ENCODE data around the gene ZDHHC14.
"Not testable (repeated sequence)": the region's sequence is repeated elsewhere in the genome, so short reads cannot be mapped to it uniquely, and the experiment has no call there.

ZDHHC14 gene

GRCh38 chr6:157380779-157381561, at the start of gene ZDHHC14:
Gene ZDHHC14, plus strand, starts transcription at chr6:157381190.
- DNase-seq, result peak; percentile 61

GRCh38 chr6:157332813-157333212, 48.2 kb upstream of the ZDHHC14 start:
- no peak for DNase-seq

DNA sequence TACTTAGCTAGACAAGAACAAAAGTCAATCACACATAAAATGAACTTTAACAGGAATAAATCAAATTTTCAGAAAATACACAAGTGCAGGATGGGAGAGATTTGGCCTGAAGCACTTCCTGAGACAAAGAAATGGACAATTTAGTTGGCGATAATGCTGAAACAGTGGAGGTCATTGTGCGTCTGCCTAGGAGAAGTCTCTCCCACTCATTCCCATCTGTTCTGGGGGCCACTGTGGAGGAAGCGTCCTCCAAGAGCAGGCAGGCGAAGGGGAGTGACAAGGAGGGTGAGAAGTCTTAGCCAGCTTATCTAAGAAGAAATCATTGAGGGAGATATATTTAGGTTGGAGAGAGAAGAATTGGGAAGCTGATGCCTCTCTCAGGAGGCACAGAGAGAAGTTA, 47.5 kb upstream of the ZDHHC14 start:
- DNase-seq, result no peak

- DNase-seq, result no peak
These were observed 47.0 kb upstream of the ZDHHC14 start for GRCh38 chr6:157333956-157334355.

GRCh38 chr6:157335829-157336228, 45.2 kb upstream of the ZDHHC14 start:
- no peak for DNase-seq

GRCh38 chr6:157337276-157337675, 43.7 kb upstream of the ZDHHC14 start:
- DNase-seq, result not testable (repeated sequence)

GRCh38 chr6:157337751-157338150, 43.2 kb upstream of the ZDHHC14 start:
- no peak for DNase-seq

DNA sequence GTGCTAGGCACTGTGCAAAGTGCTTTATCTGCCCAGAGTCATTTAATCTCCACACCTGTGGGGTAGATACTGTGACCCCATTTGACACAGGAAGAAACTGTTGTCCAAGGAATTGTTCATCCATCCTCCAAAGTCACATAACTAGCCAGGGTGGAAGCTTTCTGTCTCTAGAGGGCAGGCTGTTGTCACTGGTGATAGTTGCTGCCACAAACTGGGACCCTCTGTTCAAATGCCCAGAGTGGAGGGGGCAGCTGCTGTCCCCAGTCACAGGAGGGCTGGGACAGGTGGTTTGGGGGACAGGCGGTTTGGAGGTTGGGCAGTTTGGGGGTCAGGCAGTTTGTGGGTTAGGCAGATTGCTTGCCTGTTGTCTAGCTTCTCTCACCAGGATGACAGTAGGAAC, 41.6 kb upstream of the ZDHHC14 start:
- DNase-seq, result no peak

DNA sequence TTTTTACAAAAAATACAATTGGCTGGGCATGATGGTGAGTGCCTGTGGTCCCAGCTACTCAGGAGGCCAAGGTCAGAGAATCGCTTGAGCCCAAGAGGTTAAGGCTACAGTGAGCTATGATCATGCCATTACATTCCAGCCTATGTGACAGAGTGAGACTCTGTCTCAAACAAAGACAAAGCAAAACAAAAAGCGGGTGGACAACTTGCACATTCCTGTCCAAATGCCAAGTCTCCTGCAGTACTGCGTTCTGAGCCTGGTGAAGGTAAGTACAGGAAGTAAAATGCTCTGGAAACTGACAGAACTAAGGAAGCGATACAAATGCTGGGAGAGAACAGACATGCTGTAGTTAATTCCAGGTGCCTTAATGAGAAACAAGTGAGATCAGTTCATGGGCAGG, 37.3 kb upstream of the ZDHHC14 start:
- DNase-seq, result no peak

- DNase-seq, result no peak
These were observed 34.6 kb upstream of the ZDHHC14 start for GRCh38 chr6:157346373-157346772.

GRCh38 chr6:157358287-157358686, 22.7 kb upstream of the ZDHHC14 start:
- no peak for DNase-seq

DNA sequence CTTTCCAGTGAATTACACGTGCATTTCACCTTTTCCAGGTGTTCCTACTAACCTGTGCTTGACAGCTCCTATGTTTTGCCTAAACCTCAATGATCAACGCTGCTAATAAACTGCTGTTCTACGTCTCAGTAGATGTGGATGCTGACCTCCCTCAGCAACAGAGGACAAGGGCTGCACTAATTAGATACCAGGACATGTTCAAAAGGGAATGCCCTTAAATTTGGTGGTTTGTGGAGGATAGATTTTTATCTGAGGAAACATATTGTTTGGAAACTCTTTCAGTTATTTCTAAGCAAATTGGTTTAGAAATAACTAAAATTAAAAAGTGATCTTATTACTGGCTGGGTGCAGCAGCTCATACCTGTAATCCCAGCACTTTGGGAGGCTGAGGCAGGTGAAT, 19.1 kb upstream of the ZDHHC14 start:
- no peak for DNase-seq

DNA sequence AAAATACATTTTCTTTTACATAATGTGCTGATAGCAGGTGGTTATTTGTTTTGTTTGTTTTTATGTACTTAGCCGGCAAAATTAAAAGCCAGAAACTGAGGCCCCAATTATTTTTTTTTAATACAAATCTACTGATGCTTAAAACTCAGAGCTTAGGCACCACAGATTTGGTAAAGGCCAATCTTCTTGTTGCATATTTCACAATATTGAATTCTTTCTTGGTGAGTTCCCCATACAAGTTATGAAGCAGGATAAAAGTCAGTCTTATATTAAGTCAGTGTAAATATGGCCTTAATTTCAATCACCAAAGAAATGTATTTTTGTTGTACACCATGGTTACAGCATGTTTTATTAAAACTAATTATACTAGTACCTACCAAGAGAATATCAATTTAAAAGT, 16.3 kb upstream of the ZDHHC14 start:
- DNase-seq, result no peak

DNA sequence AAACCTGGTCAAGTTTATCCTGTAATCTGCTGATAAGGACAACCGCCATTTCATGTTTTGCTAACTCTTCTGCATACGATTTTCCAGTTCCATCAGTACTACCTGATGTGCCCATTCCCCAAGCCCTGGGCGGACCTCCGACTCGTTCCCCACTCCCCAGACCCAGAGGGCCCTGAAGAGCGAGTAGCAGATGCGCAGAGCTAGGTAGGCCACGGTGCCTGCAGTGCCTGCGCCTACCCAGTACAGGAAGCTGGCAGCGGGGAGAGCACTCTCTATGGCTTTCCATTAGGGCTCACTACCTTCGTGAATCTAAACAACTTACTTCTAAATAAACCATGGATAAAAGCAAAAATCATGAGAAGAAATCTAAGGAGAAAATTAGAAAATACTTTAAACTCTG, 14.3 kb upstream of the ZDHHC14 start:
- DNase-seq, result no peak

DNA sequence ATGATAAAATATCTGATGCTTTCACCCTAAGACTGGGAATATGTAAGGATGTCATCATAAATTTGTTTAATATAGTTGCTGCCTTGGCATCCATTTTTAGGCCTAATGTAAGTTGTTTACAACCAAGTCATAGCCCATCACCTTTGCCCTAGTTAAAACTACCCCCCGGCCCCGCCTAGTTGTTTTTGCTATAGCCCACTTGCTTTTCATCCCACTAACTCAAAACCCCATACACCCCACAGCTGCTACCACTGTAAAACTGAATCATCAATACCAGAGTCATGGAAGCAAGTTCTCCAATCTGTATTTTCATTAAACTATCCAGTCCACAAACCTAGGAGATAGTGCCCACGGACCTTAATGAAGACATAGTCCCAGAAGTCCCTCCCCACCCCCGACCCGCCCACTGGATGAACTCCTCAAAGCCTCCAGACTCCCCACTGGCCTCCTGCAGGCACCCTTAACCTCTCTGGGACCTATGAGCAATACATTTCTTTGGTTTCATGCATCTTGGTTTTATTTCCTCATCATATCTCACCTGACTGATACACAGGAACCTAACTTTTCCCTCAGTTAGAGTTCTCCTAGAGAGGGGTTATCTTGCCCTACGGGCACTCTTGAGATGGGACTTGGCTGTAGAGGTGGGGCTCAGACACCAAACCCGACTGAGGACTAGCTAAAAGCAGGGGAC, 12.5 kb upstream of the ZDHHC14 start:
- DNase-seq, result no peak

DNA sequence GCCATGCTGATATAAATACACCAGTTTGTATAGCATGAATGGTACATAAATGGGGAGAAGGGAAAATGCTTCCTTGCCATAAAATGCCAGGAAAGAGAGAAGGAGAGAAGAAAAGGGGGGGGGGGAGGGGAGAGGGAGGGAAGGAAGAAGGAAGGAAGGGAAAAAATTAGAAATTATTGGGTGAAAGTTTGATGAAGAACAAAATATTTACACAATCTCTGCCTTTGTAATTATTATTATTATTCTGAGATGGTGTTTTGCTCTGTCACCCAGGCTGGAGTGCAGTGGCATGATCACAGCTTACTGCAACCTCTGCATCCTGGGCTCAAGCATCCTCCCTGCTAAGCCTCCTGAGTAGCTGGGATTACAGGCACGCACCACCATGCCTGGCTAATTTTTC, 10.2 kb upstream of the ZDHHC14 start:
- DNase-seq, result no peak

- no peak for DNase-seq
These were observed 8.3 kb upstream of the ZDHHC14 start for GRCh38 chr6:157372501-157373280.

DNA sequence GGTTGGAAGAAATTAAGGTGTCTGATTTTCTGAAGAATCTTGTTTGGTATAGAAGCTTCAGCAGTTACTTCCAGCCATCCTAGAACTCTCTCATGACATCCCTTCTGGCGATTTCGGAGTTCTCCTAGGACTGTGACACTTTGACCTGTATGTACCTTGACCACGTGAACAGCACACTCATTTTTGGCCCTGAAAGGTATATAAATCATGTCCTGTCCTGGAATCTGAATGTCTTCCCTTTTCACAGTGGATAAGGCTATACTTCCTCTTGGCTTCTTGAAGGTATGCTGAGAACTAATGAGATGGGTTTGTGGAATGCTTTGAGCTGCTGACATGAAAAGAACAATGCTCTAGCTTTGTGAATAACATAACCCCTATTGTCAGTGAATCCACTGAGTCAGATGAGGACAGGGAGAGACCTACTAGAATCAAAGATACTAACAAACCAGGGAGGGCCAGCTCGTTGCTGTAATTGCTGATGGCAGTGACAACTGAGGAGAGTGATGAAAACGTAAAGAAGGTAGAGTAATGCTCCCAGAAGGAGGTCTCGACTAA, 6.0 kb upstream of the ZDHHC14 start:
- DNase-seq, result no peak

DNA sequence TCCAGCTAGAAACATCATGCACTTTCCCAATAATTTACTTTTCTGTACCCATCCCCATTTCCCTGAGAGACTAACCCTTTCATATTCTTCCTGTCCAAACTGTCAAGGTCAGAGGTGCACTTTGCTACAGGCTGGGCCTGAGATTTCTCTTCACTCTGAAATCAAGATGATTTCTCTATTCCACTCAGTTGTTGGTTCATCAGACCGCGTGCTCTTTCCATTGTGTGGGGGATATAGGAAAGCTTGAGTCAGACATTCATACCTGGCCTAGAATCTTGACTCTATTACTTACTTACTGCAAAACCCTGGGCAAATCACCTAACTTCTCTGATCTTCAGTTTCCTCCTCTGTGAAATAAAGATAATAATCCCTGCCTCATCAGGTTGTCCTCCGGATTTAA, 4.7 kb upstream of the ZDHHC14 start:
- no peak for DNase-seq

- peak; percentile 54 for DNase-seq
These were observed 4.2 kb upstream of the ZDHHC14 start for GRCh38 chr6:157376706-157377230.

GRCh38 chr6:157379656-157380457, 1.1 kb upstream of the ZDHHC14 start:
- peak; percentile 92 for DNase-seq

DNA sequence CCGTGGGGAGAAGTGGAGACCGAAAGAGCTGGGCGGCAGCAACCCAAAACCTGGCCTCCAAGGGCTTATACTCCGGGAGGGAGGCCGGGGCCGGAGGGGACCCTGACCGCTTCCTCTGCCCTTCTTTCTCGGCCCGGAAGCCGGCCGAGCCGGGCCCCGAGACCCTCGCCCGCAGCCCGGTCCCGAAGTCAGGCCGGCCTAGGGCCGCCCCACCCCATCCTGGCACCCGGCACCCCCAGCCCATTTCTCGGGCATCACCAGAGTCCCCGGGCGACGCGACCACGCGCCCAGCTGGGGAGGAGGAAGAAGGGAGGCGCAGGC, 572 bp upstream of the ZDHHC14 start:
- DNase-seq, result no peak

Data from NCI-H2171 (cell line).